Suprapubic skin (tissue), 4 donors: Measurements from ENCODE around the gene UBAC1. TPM values are rescaled to one million over a fixed set of nuclear protein-coding genes. Genes with fewer than 3 reads are reported as not detected.

Source experiments
- DNase-seq, 2 donors: peaks; one replicate each; pipeline ENCODE4 v3.0.0-alpha.2; 2019; ENCODE audit warnings: low spot score in 2 of 2
- H3K27ac ChIP-seq: fragments of 200-600 bp; sonication (generic); one replicate; pipeline ENCODE4 v1.5.1; 2019
- H3K27me3 ChIP-seq: fragments of 200-600 bp; sonication (generic); one replicate; pipeline ENCODE4 v1.5.1; 2019
- H3K36me3 ChIP-seq: fragments of 200-600 bp; sonication (generic); one replicate; pipeline ENCODE4 v1.5.1; 2019
- H3K4me1 ChIP-seq: fragments of 200-600 bp; sonication (generic); one replicate; pipeline ENCODE4 v1.5.1; 2019
- H3K4me3 ChIP-seq: fragments of 200-600 bp; sonication (generic); one replicate; pipeline ENCODE4 v1.5.1; 2019; ENCODE audit warnings: mild to moderate bottlenecking
- H3K9me3 ChIP-seq: fragments of 200-600 bp; sonication (generic); one replicate; pipeline ENCODE4 v1.5.1; 2019
- CTCF ChIP-seq, 2 donors: fragments of 200-600 bp in 1 of 2; fragments of 450-650 bp in 1 of 2; sonication (generic) in 1 of 2; IDR thresholded peaks; one replicate each; pipeline ENCODE4 v1.5.1; 2016 to 2019; ENCODE audit warnings: antibody characterized with exemption in 2 of 2, mild to moderate bottlenecking in 1 of 2, moderate library complexity in 1 of 2
- EP300 ChIP-seq: sonication (generic); formaldehyde crosslinking; IDR thresholded peaks from one replicate; pipeline ENCODE4 v1.6.1; 2017; ENCODE audit warnings: antibody characterized with exemption
- POLR2A ChIP-seq, 2 donors: fragments of 450-650 bp; IDR thresholded peaks; one replicate each; pipeline ENCODE4 v1.6.1; 2017; ENCODE audit warnings: antibody characterized with exemption in 2 of 2, mild to moderate bottlenecking in 2 of 2, moderate library complexity in 2 of 2
- POLR2AphosphoS5 ChIP-seq, 3 donors: sonication (generic); formaldehyde crosslinking; IDR thresholded peaks; one replicate each; pipeline ENCODE4 v1.6.1; 2017; ENCODE audit warnings: antibody characterized with exemption in 3 of 3
- whole genome bisulfite sequencing: methylation state at CpG from one replicate; pipeline ENCODE4 v1.1.5; 2018; 5-methylcytosine and 5-hydroxymethylcytosine counted together
- total RNA-seq, 4 donors: library from RNA; depleted of rRNA; stranded (reverse); fragments of >200 nt; gene quantifications; one replicate each; pipeline ENCODE4 v1.1.0, GENCODE V29; 2016

Gene UBAC1
- total RNA-seq, 4 donors from 2014 or later, result 68.2 to 94.5 (median 83.8) TPM

GRCh38 chr9:135905380-135906258, 55.6 kb downstream of the UBAC1 start:
- peaks cover 64% of the 10 kb centered on the region for H3K4me1 ChIP-seq
- H3K27me3 ChIP-seq, result no peaks in the 10 kb centered on the region
- H3K4me3 ChIP-seq, result peak overlapping the region; percentile 81
- H3K27ac ChIP-seq, result peak overlapping the region; percentile 83
- TF ChIP-seq POLR2AphosphoS5 (IDR thresholded peaks at IDR 0.05), result peak in 1 of 3 donors; percentile 3
- no peak for TF ChIP-seq POLR2A (IDR thresholded peaks at IDR 0.05)
- H3K9me3 ChIP-seq, result no peaks in the 10 kb centered on the region
- H3K36me3 ChIP-seq, result no peaks in the 10 kb centered on the region
- WGBS, result 37% methylated on average over 23 of the region's 23 CpGs
- peak in 1 of 2 donors; percentile 70 for DNase-seq

GRCh38 chr9:135903786-135904520, 57.2 kb downstream of the UBAC1 start:
- WGBS, result 92% methylated on average over 16 of the region's 16 CpGs
- peak in 1 of 2 donors; percentile 62 for DNase-seq
- Histone ChIP-seq H3K27ac (no peak overlapping the region), H3K4me1 (peaks cover 53% of the 10 kb centered on the region), H3K27me3 (no peaks in the 10 kb centered on the region), H3K9me3 (no peaks in the 10 kb centered on the region), H3K4me3 (no peak overlapping the region), H3K36me3 (no peaks in the 10 kb centered on the region)
- TF ChIP-seq POLR2A (IDR thresholded peaks at IDR 0.05) (no peak), POLR2AphosphoS5 (IDR thresholded peaks at IDR 0.05) (no peak), CTCF (IDR thresholded peaks at IDR 0.05) (no peak), EP300 (no peak)

- WGBS, result 66% methylated on average over 3 of the region's 3 CpGs
- no peaks in the 10 kb centered on the region for H3K27me3 ChIP-seq
- H3K36me3 ChIP-seq, result no peaks in the 10 kb centered on the region
- DNase-seq, result no peak
- H3K4me3 ChIP-seq, result no peak overlapping the region
- no peak for TF ChIP-seq CTCF (IDR thresholded peaks at IDR 0.05)
- no peak for TF ChIP-seq POLR2A (IDR thresholded peaks at IDR 0.05)
- TF ChIP-seq EP300, result no peak
- no peak for TF ChIP-seq POLR2AphosphoS5 (IDR thresholded peaks at IDR 0.05)
- no peaks in the 10 kb centered on the region for H3K9me3 ChIP-seq
- no peak overlapping the region for H3K27ac ChIP-seq
- peaks cover 47% of the 10 kb centered on the region for H3K4me1 ChIP-seq
Observed at GRCh38 chr9:135903358-135903656, 57.9 kb downstream of the UBAC1 start.

GRCh38 chr9:135902655-135903357, 58.4 kb downstream of the UBAC1 start:
- Histone ChIP-seq H3K9me3 (no peaks in the 10 kb centered on the region), H3K27ac (no peak overlapping the region), H3K36me3 (no peaks in the 10 kb centered on the region), H3K4me1 (peaks cover 42% of the 10 kb centered on the region), H3K4me3 (no peak overlapping the region), H3K27me3 (no peaks in the 10 kb centered on the region)
- TF ChIP-seq EP300, result no peak
- DNase-seq, result no peak
- 73% methylated on average over 10 of the region's 12 CpGs for WGBS

- Histone ChIP-seq H3K4me3 (no peak overlapping the region), H3K27me3 (no peaks in the 10 kb centered on the region), H3K4me1 (peaks cover 42% of the 10 kb centered on the region), H3K27ac (no peak overlapping the region), H3K36me3 (no peaks in the 10 kb centered on the region), H3K9me3 (no peaks in the 10 kb centered on the region)
- 95% methylated on average over 2 of the region's 2 CpGs for WGBS
- no peak for TF ChIP-seq CTCF (IDR thresholded peaks at IDR 0.05)
- no peak for TF ChIP-seq POLR2A (IDR thresholded peaks at IDR 0.05)
- no peak for DNase-seq
Observed at GRCh38 chr9:135901826-135902225, 59.3 kb downstream of the UBAC1 start.
